ENCODE results near the gene RBM42.
A peak's percentile ranks its signal among the peaks of the same experiment; 100 is the strongest.

Gene RBM42

GRCh38 chr19:35637165-35637564, 8.3 kb downstream of the RBM42 start:
- no peaks in the 10 kb centered on the region for H3K9me3 ChIP-seq (ENCODE audit: control insufficient read depth, low read length)
- no peak overlapping the region for H3K4me3 ChIP-seq (ENCODE audit: insufficient read depth, low read depth, low read length, poor library complexity, severe bottlenecking)
- no peak for DNase-seq
- peaks cover 7% of the 10 kb centered on the region for H3K4me1 ChIP-seq (ENCODE audit: control insufficient read depth, insufficient read depth, low read length, poor library complexity, severe bottlenecking)
- H3K36me3 ChIP-seq (ENCODE audit: control insufficient read depth, insufficient read depth, low read length): peaks cover 54% of the 10 kb centered on the region
- no peaks in the 10 kb centered on the region for H3K27me3 ChIP-seq (replicated peaks; ENCODE audit: control insufficient read depth, insufficient read depth, low read length, poor library complexity, severe bottlenecking)
- H3K27ac ChIP-seq (ENCODE audit: insufficient read depth, low read length, poor library complexity, severe bottlenecking): no peak overlapping the region

DNA sequence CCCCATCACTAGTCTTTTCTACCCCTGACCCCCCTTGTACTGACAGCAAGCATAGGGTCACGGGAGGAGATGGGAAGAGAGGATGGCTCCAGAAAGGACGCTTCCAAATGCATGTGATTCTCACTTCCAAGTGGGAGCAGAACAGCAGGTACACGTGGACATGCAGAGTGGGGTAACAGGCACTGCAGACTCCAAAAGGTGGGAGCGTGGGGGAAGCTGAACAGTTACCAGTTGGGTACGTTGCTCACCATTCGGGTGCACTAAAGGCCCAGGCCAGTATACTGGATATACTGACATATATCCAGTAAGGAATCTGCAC, 10.4 kb downstream of the RBM42 start:
- Histone ChIP-seq H3K27me3 (replicated peaks; ENCODE audit: control insufficient read depth, insufficient read depth, low read length, poor library complexity, severe bottlenecking) (no peaks in the 10 kb centered on the region), H3K9me3 (ENCODE audit: control insufficient read depth, low read length) (no peaks in the 10 kb centered on the region), H3K4me1 (ENCODE audit: control insufficient read depth, insufficient read depth, low read length, poor library complexity, severe bottlenecking) (peaks cover 20% of the 10 kb centered on the region), H3K27ac (ENCODE audit: insufficient read depth, low read length, poor library complexity, severe bottlenecking) (no peak overlapping the region), H3K36me3 (ENCODE audit: control insufficient read depth, insufficient read depth, low read length) (peaks cover 32% of the 10 kb centered on the region), H3K4me3 (ENCODE audit: insufficient read depth, low read depth, low read length, poor library complexity, severe bottlenecking) (no peak overlapping the region)
- no peak for DNase-seq

DNA sequence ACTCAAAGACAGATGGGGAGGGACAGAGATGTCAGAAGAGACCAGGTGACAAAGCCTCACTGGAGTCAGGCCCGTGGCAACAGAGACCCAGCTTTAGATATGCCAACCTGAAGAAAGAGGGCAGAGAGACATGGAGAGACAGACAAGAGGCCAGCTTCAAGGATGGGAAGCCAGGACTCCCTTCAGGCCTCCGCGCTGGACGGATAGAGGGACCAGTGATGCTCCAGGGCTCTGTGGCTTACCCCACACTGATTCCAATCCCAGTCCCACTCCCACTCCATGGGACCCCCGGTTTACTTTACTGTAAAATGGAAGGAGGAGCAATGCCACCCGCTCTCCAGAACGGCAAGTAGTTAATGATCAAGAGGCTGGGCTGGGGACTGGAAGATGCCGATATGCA, 11.0 kb downstream of the RBM42 start:
- no peak for DNase-seq
- Histone ChIP-seq H3K4me3 (ENCODE audit: insufficient read depth, low read depth, low read length, poor library complexity, severe bottlenecking) (no peak overlapping the region), H3K36me3 (ENCODE audit: control insufficient read depth, insufficient read depth, low read length) (peaks cover 27% of the 10 kb centered on the region), H3K4me1 (ENCODE audit: control insufficient read depth, insufficient read depth, low read length, poor library complexity, severe bottlenecking) (peaks cover 24% of the 10 kb centered on the region), H3K27ac (ENCODE audit: insufficient read depth, low read length, poor library complexity, severe bottlenecking) (no peak overlapping the region), H3K9me3 (ENCODE audit: control insufficient read depth, low read length) (no peaks in the 10 kb centered on the region), H3K27me3 (replicated peaks; ENCODE audit: control insufficient read depth, insufficient read depth, low read length, poor library complexity, severe bottlenecking) (no peaks in the 10 kb centered on the region)

DNA sequence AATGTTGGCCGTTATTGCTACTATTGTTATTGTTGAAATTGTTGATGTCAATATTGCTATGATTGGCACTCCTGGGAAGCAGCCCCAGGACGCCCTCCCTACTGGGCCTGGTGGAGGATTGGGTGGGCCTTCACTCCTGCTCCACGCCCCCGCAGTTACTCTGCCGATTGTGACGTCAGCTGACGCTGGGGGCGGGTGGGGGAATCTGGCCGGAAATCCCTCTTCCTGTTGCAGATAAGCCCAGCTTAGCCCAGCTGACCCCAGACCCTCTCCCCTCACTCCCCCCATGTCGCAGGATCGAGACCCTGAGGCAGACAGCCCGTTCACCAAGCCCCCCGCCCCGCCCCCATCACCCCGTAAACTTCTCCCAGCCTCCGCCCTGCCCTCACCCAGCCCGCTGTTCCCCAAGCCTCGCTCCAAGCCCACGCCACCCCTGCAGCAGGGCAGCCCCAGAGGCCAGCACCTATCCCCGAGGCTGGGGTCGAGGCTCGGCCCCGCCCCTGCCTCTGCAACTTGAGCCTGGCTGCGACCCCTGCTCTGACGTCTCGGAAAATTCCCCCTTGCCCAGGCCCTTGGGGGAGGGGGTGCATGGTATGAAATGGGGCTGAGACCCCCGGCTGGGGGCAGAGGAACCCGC, 12.8 kb downstream of the RBM42 start, which contains the start of gene ETV2:
Gene ETV2 (plus strand): TSS at position 231 of the 637 bp plus-strand sequence. CDS start 716 bp downstream, outside the sequence.
- Histone ChIP-seq H3K27me3 (replicated peaks; ENCODE audit: control insufficient read depth, insufficient read depth, low read length, poor library complexity, severe bottlenecking) (no peaks in the 10 kb centered on the region), H3K4me1 (ENCODE audit: control insufficient read depth, insufficient read depth, low read length, poor library complexity, severe bottlenecking) (peaks cover 26% of the 10 kb centered on the region), H3K9me3 (ENCODE audit: control insufficient read depth, low read length) (no peaks in the 10 kb centered on the region), H3K4me3 (ENCODE audit: insufficient read depth, low read depth, low read length, poor library complexity, severe bottlenecking) (no peak within 1 kb of the TSS), H3K36me3 (ENCODE audit: control insufficient read depth, insufficient read depth, low read length) (peaks cover 13% of the 10 kb centered on the region), H3K27ac (ENCODE audit: insufficient read depth, low read length, poor library complexity, severe bottlenecking) (no peak within 1 kb of the TSS)
- DNase-seq: peak in 2 of 3 donors; percentile 6 to 34

GRCh38 chr19:35642312-35642711, 13.5 kb downstream of the RBM42 start:
- DNase-seq: no peak
- Histone ChIP-seq H3K36me3 (ENCODE audit: control insufficient read depth, insufficient read depth, low read length) (peaks cover 6% of the 10 kb centered on the region), H3K4me3 (ENCODE audit: insufficient read depth, low read depth, low read length, poor library complexity, severe bottlenecking) (no peak overlapping the region), H3K27me3 (replicated peaks; ENCODE audit: control insufficient read depth, insufficient read depth, low read length, poor library complexity, severe bottlenecking) (no peaks in the 10 kb centered on the region), H3K27ac (ENCODE audit: insufficient read depth, low read length, poor library complexity, severe bottlenecking) (no peak overlapping the region), H3K9me3 (ENCODE audit: control insufficient read depth, low read length) (no peaks in the 10 kb centered on the region), H3K4me1 (ENCODE audit: control insufficient read depth, insufficient read depth, low read length, poor library complexity, severe bottlenecking) (peaks cover 26% of the 10 kb centered on the region)

- Histone ChIP-seq H3K27me3 (replicated peaks; ENCODE audit: control insufficient read depth, insufficient read depth, low read length, poor library complexity, severe bottlenecking) (no peaks in the 10 kb centered on the region), H3K4me1 (ENCODE audit: control insufficient read depth, insufficient read depth, low read length, poor library complexity, severe bottlenecking) (peaks cover 31% of the 10 kb centered on the region), H3K27ac (ENCODE audit: insufficient read depth, low read length, poor library complexity, severe bottlenecking) (peak overlapping the region; percentile 66), H3K4me3 (ENCODE audit: insufficient read depth, low read depth, low read length, poor library complexity, severe bottlenecking) (peak overlapping the region; percentile 67), H3K36me3 (ENCODE audit: control insufficient read depth, insufficient read depth, low read length) (peaks cover under 1% of the 10 kb centered on the region), H3K9me3 (ENCODE audit: control insufficient read depth, low read length) (no peaks in the 10 kb centered on the region)
- DNase-seq: no peak
Measured at GRCh38 chr19:35642798-35643254, 14.0 kb downstream of the RBM42 start.

GRCh38 chr19:35643255-35644205, 14.7 kb downstream of the RBM42 start:
- H3K27ac ChIP-seq (ENCODE audit: insufficient read depth, low read length, poor library complexity, severe bottlenecking): peak overlapping the region; percentile 66
- no peaks in the 10 kb centered on the region for H3K36me3 ChIP-seq (ENCODE audit: control insufficient read depth, insufficient read depth, low read length)
- no peaks in the 10 kb centered on the region for H3K9me3 ChIP-seq (ENCODE audit: control insufficient read depth, low read length)
- H3K27me3 ChIP-seq (replicated peaks; ENCODE audit: control insufficient read depth, insufficient read depth, low read length, poor library complexity, severe bottlenecking): no peaks in the 10 kb centered on the region
- peak; percentile 64 to 74 (median 68) for DNase-seq
- H3K4me3 ChIP-seq (ENCODE audit: insufficient read depth, low read depth, low read length, poor library complexity, severe bottlenecking): peak overlapping the region; percentile 67
- H3K4me1 ChIP-seq (ENCODE audit: control insufficient read depth, insufficient read depth, low read length, poor library complexity, severe bottlenecking): peaks cover 32% of the 10 kb centered on the region

- peak overlapping the region; percentile 66 for H3K27ac ChIP-seq (ENCODE audit: insufficient read depth, low read length, poor library complexity, severe bottlenecking)
- no peaks in the 10 kb centered on the region for H3K27me3 ChIP-seq (replicated peaks; ENCODE audit: control insufficient read depth, insufficient read depth, low read length, poor library complexity, severe bottlenecking)
- H3K9me3 ChIP-seq (ENCODE audit: control insufficient read depth, low read length): no peaks in the 10 kb centered on the region
- H3K4me3 ChIP-seq (ENCODE audit: insufficient read depth, low read depth, low read length, poor library complexity, severe bottlenecking): peak overlapping the region; percentile 67
- DNase-seq: peak; percentile 91 to 93 (median 93)
- H3K4me1 ChIP-seq (ENCODE audit: control insufficient read depth, insufficient read depth, low read length, poor library complexity, severe bottlenecking): peaks cover 40% of the 10 kb centered on the region
- no peaks in the 10 kb centered on the region for H3K36me3 ChIP-seq (ENCODE audit: control insufficient read depth, insufficient read depth, low read length)
Measured at GRCh38 chr19:35644206-35644986, 15.6 kb downstream of the RBM42 start.

- H3K4me3 ChIP-seq (ENCODE audit: insufficient read depth, low read depth, low read length, poor library complexity, severe bottlenecking): peak overlapping the region; percentile 67
- no peaks in the 10 kb centered on the region for H3K27me3 ChIP-seq (replicated peaks; ENCODE audit: control insufficient read depth, insufficient read depth, low read length, poor library complexity, severe bottlenecking)
- peak; percentile 50 to 65 (median 53) for DNase-seq
- H3K9me3 ChIP-seq (ENCODE audit: control insufficient read depth, low read length): no peaks in the 10 kb centered on the region
- H3K36me3 ChIP-seq (ENCODE audit: control insufficient read depth, insufficient read depth, low read length): no peaks in the 10 kb centered on the region
- peak overlapping the region; percentile 66 for H3K27ac ChIP-seq (ENCODE audit: insufficient read depth, low read length, poor library complexity, severe bottlenecking)
- peaks cover 44% of the 10 kb centered on the region for H3K4me1 ChIP-seq (ENCODE audit: control insufficient read depth, insufficient read depth, low read length, poor library complexity, severe bottlenecking)
Measured at GRCh38 chr19:35644987-35645679, 16.3 kb downstream of the RBM42 start.

All from effector memory CD4-positive, alpha-beta T cell (primary cell).